Left lung (tissue), 10 donors: ENCODE measurements around the gene MED12L. TPM values are rescaled to one million over a fixed set of nuclear protein-coding genes. Genes with fewer than 3 reads are reported as not detected.
"Not testable (repeated sequence)": the region's sequence is repeated elsewhere in the genome, so short reads cannot be mapped to it uniquely, and the experiment has no call there.

Source experiments
- ATAC-seq: fragments of 200-7000 bp; cut with Tn5 transposase; one replicate; pipeline ENCODE4 v1.9.1; 2020; ENCODE audit warnings: moderate library complexity
- DNase-seq, 4 donors: peaks; one replicate each; pipeline ENCODE4 v3.0.0-alpha.2; 2013 to 2020
- H3K27ac ChIP-seq, 2 donors: fragments of 200-600 bp; sonication (generic) in 1 of 2; one replicate each; pipeline versions ENCODE4 v1.5.0 to v1.8.0; 2020 to 2021
- H3K27me3 ChIP-seq, 2 donors: fragments of 200-600 bp; sonication (generic) in 1 of 2; one replicate each; pipeline versions ENCODE4 v1.5.0 to v1.8.0; 2020 to 2021
- H3K36me3 ChIP-seq, 2 donors: fragments of 200-600 bp; sonication (generic) in 1 of 2; one replicate each; pipeline versions ENCODE4 v1.5.0 to v1.8.0; 2020 to 2021
- H3K4me1 ChIP-seq, 2 donors: fragments of 200-600 bp; one replicate each; pipeline ENCODE4 v1.8.0; 2021
- H3K4me3 ChIP-seq, 2 donors: fragments of 200-600 bp; sonication (generic) in 1 of 2; one replicate each; pipeline versions ENCODE4 v1.5.0 to v1.8.0; 2020 to 2021; ENCODE audit warnings: mild to moderate bottlenecking in 1 of 2
- H3K9me3 ChIP-seq, 2 donors: fragments of 200-600 bp; sonication (generic) in 1 of 2; one replicate each; pipeline versions ENCODE4 v1.5.0 to v1.8.0; 2020 to 2021
- CTCF ChIP-seq, 2 donors: fragments of 200-600 bp; sonication (generic) in 1 of 2; IDR thresholded peaks; one replicate each; pipeline versions ENCODE4 v1.5.0 to v1.8.0; 2021; ENCODE audit warnings: antibody characterized with exemption in 2 of 2
- intact Hi-C, 2 donors: fragments of 100-400 bp; cut with DNase I; formaldehyde crosslinking; loops; one replicate each; pipeline versions ENCODE4 v1.11.2 to v1.14.2; 2022
- polyA plus RNA-seq, 6 donors: library from polyadenylated mRNA; unstranded; fragments of 120-200 nt; gene quantifications; one replicate each; pipeline ENCODE4 v1.2.1, GENCODE V29; 2013; ENCODE audit not compliant: insufficient read length in 6 of 6
- total RNA-seq, 2 donors: library from RNA; stranded (reverse); fragmentation: NEBNext Ultra II Directional; extraction: Animal tissue kit (Norgen Biotek cat#: 25700); gene quantifications; one replicate each; pipeline ENCODE4 v1.2.1, GENCODE V29; 2021
- donor health status: DM: no; HTN: yes; CAD: no.
- donor health status: DM: no; HTN: no; CAD: no.

Gene MED12L
- total and polyA plus RNA-seq, 8 donors: 0.66 to 1.0 (median 0.77) TPM

GRCh38 chr3:151052346-151052745 is 33.1 kb upstream of the MED12L start:
- Histone ChIP-seq H3K27me3 (no peaks in the 10 kb centered on the region), H3K4me3 (no peak overlapping the region), H3K36me3 (no peaks in the 10 kb centered on the region), H3K9me3 (no peaks in the 10 kb centered on the region), H3K27ac (no peak overlapping the region), H3K4me1 (no peaks in the 10 kb centered on the region)
- no peak for ATAC-seq
- intact Hi-C loops: no loop called here
- no peak for DNase-seq
- TF ChIP-seq CTCF (IDR thresholded peaks at IDR 0.05): no peak

- no peak overlapping the region for H3K4me3 ChIP-seq
- no peak for DNase-seq
- H3K27ac ChIP-seq: no peak overlapping the region
- H3K9me3 ChIP-seq: no peaks in the 10 kb centered on the region
- no peaks in the 10 kb centered on the region for H3K36me3 ChIP-seq
- TF ChIP-seq CTCF (IDR thresholded peaks at IDR 0.05): no peak
- no peak for ATAC-seq
- intact Hi-C loops: no loop called here
- H3K4me1 ChIP-seq: no peaks in the 10 kb centered on the region
- no peaks in the 10 kb centered on the region for H3K27me3 ChIP-seq
These were observed 32.7 kb upstream of the MED12L start for GRCh38 chr3:151052756-151053155.

GRCh38 chr3:151058740-151059139 is 26.7 kb upstream of the MED12L start:
- ATAC-seq (no peak), DNase-seq (no peak)
- H3K4me1 ChIP-seq: no peaks in the 10 kb centered on the region
- intact Hi-C loops: no loop called here
- H3K4me3 ChIP-seq: no peak overlapping the region
- H3K27ac ChIP-seq: no peak overlapping the region
- no peak for TF ChIP-seq CTCF (IDR thresholded peaks at IDR 0.05)
- no peaks in the 10 kb centered on the region for H3K9me3 ChIP-seq
- H3K27me3 ChIP-seq: no peaks in the 10 kb centered on the region
- no peaks in the 10 kb centered on the region for H3K36me3 ChIP-seq

DNA sequence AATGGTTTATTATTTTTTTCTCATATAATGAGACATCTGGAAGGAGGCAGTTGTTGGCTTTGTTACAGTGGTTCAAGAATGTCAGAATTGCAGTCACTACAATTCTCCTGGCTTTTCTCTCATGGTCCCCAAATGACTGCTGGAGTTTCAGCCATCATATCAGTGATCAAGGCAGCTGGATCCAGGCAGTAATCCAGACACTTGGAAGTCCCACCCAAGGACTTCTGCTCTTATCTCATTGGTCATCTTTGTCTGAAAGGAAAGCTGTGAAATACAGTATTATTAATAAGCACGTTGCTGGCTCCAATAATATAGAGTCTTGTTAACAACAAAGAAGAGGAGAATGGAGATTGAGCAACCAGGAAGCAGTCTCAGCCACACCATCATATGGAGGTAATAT is 22.9 kb upstream of the MED12L start:
- ATAC-seq: no peak
- intact Hi-C loops: no loop called here
- Histone ChIP-seq H3K27me3 (peaks cover 0 to 7% of the 10 kb centered on the region in 2 donors), H3K4me1 (no peaks in the 10 kb centered on the region), H3K9me3 (no peaks in the 10 kb centered on the region), H3K36me3 (no peaks in the 10 kb centered on the region), H3K4me3 (no peak overlapping the region), H3K27ac (no peak overlapping the region)
- no peak for TF ChIP-seq CTCF (IDR thresholded peaks at IDR 0.05)
- no peak for DNase-seq

DNA sequence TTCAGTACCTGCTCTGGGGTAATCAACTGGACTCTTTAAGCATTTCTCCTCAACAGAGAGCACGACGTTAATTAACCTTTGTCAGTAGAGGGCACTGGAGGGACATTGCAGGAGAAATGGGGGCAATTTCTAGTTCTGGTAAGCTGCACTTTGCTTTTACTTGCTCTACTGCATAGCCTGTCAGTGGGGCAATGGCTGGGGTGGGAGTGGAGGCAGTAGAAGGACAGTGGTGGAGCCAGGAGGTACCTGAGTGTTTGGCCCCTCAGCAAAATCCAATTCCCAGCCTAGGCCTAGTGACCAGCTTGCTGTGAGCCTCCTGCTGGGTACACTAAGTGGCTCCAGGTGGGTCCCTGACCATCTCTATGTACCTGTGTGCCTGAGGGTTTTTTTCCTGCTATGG is 18.3 kb upstream of the MED12L start:
- Histone ChIP-seq H3K27me3 (peaks cover 0 to 7% of the 10 kb centered on the region in 2 donors), H3K36me3 (no peaks in the 10 kb centered on the region), H3K4me3 (no peak overlapping the region), H3K4me1 (no peaks in the 10 kb centered on the region), H3K27ac (no peak overlapping the region), H3K9me3 (no peaks in the 10 kb centered on the region)
- no peak for TF ChIP-seq CTCF (IDR thresholded peaks at IDR 0.05)
- no peak for DNase-seq
- ATAC-seq: no peak
- intact Hi-C loops: no loop called here

DNA sequence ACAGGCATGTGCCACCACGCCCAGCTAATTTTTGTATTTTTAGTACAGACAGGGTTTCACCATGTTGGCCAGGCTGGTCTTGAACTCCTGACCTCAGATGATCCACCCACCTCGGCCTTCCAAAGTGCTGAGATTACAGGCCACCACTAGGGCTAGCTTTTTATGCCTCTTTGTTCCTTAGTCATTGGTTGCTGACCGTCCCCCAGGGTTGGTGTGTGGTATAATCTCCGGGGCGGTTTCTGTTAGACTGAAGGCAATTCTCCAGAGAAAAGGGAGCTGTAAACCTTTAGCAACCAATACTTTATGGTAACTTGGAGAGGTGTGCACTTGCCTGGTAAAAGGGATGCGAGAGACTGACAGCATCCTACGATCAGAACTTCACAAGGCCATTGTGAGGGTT is 12.6 kb upstream of the MED12L start:
- H3K4me1 ChIP-seq, intact Hi-C loops, ATAC-seq: not testable (repeated sequence)

More for the DNA sequence above, 12.6 kb upstream of the MED12L start:
- not testable (repeated sequence) for H3K9me3 ChIP-seq, H3K27me3 ChIP-seq, H3K4me3 ChIP-seq, H3K27ac ChIP-seq, H3K36me3 ChIP-seq, DNase-seq
